GM21529 (cell line): ENCODE measurements around the gene ERGIC1.
"Not testable (repeated sequence)": the region's sequence is repeated elsewhere in the genome, so short reads cannot be mapped to it uniquely, and the experiment has no call there.

Source experiments
- ATAC-seq: cut with Tn5 transposase; IDR thresholded peaks from one replicate; pipeline ENCODE4 v1.9.1; 2021; ENCODE audit not compliant: unreplicated experiment

ERGIC1 gene

DNA sequence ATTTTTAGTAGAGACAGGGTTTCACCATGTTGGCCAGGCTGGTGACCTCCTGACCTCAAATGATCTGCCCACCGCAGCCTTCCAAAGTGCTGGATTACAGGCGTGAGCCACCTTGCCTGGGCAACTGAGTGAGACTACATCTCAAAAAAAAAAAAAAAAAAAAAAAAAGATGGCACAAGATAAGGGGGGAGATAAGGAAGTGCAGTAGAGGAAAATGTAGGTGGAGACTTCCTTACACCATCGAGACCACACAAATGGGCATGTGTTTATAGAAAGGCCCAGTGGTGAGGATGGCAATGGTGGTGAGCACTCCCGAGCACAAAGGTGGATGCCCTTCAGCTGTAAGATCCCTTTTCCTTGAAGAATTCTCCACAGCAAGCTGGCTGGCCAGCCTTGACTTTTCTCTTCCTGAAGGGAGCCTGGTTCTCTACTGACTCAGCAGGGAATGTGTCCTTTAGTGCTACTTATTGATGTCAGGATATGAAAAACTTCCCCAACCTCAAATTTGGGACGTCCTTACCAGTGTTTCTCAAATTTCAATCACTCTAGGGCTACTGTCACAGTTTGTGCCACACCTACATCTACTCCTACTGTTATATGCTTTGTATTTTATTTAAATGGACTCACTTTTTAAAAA lies 28.2 kb downstream of the ERGIC1 start:
- no peak for ATAC-seq

DNA sequence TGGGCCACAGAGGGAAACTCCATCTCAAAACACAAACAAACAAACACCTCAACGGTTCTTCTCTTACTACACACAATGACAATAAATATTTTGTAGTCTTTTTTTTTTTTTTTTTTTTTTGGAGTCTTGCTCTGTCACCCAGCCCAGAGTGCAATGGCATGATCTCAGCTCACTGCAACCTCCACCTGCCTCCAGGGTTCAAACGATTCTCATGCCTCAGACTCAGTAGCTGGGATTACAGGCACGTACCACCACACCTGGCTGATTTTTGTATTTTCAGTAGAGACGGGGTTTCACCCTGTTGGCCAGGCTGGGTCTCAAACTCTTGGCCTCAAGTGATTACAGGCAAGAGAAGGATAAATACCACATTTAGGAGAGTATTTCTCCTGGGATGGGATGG lies 30.1 kb downstream of the ERGIC1 start:
- not testable (repeated sequence) for ATAC-seq

DNA sequence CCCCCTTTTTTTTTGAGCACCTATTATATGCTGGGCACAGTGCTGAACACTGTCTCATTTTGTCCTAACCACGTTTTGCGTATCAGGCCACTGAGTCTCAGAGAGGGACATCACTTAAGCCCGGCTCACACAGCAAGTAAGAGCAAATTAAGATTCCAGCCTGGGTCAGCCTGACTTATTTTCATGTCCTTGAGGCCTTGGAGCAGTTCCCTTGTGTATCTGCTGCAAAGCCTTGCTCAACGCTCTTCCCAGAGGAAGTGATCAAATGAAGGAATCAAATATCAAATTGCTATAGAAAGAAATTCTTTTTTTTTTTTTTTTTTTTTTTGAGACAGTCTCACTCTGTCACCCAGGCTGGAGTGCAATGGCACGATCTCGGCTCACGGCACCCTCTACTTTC lies 30.7 kb downstream of the ERGIC1 start:
- ATAC-seq = no peak

DNA sequence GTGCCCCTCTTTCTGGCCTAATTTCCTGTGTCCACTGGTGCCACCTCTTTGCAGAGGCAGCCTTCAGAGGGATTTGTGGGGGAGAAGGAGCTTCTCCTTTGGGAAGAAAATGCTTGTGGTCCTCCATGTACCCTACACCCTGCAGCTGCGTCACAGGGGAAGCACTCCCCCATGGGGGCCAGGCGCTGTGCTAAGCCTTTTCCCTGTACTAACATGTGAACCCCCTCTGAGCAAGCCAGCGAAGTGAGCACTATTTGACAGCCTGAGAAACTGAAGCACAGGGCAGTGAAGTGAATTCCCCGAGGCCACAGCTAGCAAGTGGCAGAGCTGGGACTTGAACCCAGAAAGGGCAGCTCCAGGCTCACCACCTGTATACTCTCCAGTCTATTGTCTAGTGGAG lies 32.3 kb downstream of the ERGIC1 start:
- no peak for ATAC-seq

DNA sequence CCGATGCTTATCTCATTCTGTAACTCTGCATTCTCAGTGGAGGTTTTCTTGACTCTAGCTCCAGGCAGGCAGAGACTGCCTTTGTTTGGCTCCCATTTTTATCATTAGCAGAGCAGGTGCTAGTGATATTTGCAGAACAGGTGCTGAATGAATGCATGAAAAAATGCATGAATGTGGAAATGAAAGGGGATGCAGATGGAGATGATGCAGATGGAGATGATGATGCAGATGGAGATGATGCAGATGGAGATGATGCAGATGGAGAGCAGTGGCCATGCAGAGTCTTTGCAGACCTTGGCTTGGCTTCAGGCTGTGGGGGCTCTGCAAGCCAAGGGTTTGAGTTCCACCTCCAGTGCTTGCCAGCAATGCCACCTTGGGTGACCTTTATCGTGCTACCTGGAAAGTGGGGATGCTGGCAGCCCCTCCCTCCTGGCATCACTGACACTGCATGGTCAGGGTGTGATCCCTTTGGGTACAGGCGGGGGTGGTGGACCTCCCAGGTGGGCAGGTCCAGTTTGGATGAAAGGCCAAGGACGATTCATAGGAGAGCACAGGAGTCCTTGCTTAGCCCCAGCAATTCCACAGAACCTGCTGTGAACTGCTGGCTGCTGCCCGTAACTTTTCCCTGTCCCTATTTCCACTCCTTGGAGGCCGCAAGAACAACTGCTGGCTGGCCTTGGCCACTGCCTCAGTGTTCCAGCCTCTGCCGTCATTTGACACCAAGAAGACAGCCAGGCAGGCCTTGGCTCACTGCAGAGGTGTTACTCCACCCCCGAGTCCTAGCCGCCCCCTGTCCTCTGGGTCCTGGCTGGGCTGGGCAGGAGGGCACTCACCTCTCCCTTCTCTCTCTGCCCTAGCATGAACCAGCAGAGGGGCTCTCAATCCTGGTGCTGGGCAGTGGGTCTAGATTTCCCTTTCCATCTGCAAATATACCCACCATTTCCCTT lies 33.0 kb downstream of the ERGIC1 start:
- ATAC-seq = no peak

DNA sequence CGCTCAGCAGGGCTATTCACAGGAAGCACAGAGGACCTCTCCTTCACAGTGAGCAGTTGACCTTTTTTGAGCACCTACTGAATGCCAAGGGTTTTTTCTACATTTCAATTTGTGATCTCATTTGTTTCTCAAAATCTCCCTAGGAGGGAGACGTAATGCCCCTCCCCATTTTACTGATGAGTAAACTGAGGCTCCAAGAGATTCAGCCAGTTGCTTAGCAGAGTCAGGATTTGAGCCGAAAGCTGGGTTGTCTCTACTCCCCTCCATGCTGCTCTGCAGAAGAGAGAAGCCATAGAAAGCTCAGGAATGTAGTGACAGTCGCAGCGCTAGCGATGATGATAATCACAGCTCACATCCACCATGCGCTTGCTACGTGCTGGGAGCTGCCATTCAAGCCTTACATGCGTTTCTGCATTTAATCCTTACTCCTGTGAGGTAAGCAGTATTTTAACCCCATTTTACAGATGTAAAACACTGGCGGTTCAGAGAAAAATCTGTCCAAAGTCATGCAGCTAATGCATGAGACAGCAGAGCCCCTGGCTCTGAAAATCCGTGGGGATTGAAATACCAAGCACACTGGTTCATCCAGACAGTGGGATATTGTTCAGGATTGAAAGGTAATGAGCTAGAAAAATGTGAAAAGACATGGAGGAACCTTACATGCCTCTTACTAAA lies 33.8 kb downstream of the ERGIC1 start:
- ATAC-seq = no peak

DNA sequence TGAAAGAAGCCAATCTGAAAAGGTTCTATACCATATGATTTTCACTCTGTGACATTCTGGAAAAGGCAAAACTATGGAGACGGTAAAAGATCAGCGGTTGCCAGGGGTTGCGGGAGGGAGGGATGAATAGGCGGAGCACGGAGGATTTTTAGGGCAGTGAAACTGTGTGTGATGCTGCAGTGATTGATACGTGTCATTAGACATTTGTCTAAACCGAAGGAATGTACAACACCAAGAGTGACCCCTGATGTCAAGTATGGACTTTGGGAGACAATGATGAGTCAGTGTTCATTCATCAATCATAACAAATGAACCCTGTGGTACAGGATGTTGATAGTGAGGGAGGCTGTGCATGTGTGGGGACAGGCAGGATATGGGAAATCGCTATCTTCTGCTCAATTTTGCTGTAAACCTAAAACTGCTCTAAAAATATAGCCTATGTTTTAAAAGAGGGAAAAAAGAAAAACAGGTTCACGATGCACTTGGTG lies 34.4 kb downstream of the ERGIC1 start:
- no peak for ATAC-seq

DNA sequence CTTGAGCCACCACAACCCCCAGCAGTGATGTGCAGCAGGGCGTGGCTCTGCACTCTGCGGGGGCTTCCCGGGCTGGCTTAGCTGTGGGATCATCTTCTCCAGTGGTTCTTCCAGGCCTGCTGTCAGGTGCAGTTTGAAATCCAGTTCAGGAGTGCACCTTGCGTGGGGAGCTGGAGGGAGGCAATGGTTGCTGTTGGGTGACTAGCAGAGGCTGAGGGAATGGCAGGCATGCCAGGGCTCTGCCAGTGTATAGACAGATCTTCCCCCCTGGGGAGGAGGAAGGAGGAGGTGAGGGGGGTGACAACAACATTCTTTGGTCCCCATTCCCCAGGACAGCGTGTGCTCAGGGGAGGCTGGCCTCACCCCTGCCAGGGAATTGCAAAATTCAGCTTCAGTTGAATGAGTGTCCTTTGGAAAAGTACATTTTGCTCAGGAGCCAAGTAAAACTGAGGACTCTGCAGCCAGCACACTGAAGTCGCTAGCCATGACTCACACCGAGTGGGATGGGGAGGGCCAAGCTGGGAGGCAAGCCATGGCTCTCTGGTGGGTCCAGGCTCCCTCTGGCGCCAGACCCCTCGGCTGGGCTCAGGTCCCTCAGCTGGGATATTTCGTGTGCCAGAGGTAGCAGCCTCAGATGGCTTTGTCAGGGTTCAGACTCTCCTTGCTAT lies 35.0 kb downstream of the ERGIC1 start:
- ATAC-seq = no peak

DNA sequence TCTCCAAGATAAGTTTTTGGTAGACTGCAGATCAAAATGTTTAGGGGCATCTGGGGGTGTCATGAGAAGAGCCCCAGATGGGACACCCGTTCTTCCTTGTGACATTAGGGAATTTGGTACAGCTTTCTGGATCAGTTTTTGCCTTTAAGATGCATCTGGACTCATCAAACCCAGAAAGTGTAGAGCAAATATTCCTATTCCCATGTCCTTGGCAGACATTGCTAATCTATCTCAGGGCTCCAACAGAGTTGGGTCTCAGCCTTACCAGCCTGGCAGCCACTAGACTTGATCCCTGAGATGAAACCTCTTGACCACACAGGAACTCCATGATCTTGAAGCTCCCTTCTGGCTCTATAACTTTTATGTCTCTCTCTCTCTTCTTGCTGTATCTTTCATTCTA lies 35.6 kb downstream of the ERGIC1 start:
- no peak for ATAC-seq

DNA sequence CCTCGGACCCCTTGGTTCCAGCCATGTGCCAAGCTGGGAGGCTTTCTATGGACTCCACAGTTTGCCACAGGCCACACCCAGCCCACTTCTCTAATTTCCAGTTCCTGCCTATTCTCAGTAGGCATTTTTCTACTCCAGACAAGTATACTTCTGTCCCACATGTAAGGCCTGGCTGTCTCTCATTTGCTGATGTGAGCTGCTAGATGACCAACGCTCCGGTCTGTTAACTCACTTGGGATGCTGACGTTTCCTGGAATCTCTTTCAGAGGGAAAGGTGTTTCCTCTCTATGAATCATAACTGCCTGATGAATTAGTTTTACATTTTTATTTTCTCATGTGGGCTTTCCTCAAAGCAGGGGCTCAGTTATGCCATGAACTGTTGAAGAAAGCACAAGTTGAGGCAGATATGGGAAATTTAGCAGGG lies 36.3 kb downstream of the ERGIC1 start:
- ATAC-seq = no peak

DNA sequence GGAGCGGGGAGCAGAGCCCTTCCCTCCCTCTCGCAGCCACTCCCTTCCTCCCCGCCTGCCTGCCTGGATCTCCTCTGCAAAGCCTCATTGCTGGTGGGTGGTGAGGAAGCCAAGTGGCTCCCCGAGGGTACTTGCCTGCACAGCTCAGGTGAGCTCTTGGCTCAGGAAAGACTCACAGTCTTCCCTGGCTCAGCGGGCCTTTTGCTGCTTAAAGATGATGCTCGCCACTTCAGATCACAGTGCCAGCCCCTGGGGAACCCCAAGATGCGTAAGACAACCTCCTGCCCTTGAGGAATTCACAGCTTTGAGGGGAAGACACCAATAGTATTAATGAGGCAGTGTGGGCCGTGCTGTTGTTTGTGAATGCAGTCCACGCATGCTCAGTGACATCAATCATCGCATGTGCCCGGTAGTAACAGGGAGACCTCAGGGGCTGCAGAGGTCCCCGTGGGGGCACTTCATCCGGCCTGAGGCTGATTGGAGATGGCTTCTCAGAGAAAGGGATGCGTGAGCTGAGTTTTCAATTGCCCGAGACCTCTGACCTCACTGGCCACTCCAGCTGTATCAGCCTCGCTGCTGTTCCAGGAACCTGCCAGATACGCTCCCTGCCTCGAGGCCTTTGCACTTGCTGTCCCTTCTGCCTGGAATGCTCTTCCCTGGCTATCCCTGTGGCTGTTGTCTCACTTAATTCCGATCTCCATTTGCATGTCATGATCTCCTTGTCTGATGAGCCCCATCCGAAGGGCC lies 36.8 kb downstream of the ERGIC1 start:
- no peak for ATAC-seq

DNA sequence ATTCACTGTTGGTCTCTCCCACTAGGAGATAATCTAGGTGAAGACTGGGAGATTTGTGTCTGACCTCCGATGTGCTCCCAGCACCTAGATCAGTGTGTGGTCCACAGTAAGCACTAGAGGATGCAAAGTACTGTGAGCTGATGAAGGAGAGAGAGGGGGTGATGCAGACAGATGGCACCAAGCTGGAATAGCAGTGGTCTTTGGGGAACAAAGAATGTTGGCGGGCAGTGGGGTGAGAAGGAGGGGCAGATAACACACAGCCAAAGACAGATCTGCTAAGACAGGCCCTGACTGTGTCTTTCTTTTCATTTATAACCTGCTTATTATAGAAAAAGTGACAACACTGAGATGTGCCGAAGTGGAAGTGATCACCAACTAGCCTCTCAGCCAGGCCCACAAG lies 37.5 kb downstream of the ERGIC1 start:
- ATAC-seq = no peak

DNA sequence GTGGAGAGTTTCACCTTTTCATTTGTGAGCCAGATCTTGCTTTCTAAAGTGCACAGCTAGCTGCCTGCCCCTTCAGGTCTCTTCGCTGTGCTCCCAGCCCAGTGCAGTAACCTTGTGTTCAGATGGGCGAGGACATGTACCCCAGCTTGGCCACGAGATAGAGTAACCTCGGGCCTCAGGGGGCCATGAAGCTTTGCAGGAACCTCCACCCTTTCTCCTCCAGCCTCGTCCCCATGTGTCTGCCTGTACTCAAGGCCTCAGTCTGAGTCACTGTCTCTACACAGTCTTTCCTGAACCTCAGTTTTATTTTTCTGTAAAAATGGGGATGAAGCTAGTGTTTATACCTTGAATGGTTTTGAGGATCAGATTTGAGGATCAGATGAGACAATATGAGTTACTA lies 37.9 kb downstream of the ERGIC1 start:
- no peak for ATAC-seq

DNA sequence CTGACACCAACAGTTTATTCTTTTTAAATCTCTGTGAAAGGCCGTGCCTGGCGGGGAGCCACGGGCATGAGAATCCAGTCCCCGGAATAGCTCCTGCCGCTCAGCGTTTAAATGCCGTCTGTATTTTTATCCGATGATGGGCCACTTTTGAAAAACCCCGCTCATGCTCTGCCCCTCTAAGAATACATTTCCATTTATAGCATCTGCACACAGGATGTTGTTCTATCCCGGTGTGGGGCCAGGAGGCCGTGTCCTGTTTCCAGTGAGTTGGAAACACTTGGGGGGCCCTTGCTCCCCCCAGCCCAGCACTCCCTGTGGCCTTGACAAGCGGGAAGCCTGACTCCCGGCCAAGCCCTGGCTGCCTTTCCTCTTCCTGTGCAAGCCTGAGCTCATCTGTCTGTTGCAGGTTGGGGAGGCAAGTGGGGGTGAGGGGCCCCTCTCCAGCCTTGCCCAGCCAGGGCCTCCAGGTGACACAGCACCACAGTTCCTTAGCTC lies 39.0 kb downstream of the ERGIC1 start:
- no peak for ATAC-seq

DNA sequence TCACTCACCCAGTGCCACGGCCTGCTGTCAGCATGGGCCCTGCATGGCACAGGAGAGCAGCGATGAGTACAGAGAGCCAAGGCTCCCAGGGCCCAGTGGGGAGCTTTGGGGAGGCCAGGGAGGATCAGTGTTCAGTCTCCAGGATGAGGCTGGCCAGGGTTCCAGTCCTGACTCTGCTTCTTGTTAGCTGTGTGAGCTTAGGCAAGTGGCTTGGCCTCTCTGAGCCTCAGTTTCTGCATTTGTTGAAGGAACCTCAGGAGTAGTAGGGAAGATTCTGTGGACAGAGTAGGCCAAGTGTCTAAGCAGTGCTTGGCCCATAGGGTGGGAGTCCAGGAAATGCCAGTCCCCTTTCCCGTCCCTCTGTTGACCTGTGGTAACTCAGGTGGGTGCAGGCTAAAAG lies 39.5 kb downstream of the ERGIC1 start:
- no peak for ATAC-seq

DNA sequence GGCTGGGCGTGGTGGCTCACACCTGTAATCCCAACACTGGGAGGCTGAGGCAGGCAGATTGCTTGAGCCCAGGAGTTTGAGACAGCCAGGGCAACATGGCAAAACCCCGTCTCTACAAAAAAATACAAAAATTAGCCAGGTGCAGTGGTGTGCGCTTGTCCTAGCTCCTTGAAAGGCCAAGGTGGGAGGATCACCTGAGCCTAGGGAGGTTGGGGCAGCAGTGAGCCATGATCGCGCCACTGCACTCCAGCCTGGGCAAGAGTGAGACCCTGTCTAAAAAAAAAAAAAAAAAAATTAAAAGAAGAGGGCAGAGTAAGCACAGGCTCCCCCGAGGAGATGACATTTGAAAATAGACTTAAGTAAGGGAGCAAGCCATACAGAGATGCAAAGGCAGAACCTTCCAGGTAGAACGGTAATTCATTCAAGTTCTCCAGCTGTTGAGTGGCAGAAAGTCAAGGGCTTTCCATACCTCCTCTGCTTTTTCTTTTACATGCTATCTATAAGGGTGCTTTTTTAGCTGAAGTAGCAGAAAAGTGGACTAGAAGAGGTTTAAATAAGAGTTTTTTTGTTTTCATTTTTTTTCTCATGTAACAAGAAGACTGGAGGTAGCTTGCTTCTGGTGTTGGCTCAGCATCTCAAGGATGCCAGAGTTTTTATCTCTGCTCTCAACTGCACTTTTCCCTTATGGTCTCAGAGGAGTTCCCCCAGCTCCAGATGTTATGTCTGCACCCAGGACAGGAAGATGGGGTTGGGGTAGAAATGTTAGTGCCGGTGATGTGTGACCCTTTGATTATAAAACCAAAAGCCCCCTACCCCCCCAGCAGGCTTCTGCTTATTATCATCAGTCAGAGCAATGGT lies 40.8 kb downstream of the ERGIC1 start:
- no peak for ATAC-seq

DNA sequence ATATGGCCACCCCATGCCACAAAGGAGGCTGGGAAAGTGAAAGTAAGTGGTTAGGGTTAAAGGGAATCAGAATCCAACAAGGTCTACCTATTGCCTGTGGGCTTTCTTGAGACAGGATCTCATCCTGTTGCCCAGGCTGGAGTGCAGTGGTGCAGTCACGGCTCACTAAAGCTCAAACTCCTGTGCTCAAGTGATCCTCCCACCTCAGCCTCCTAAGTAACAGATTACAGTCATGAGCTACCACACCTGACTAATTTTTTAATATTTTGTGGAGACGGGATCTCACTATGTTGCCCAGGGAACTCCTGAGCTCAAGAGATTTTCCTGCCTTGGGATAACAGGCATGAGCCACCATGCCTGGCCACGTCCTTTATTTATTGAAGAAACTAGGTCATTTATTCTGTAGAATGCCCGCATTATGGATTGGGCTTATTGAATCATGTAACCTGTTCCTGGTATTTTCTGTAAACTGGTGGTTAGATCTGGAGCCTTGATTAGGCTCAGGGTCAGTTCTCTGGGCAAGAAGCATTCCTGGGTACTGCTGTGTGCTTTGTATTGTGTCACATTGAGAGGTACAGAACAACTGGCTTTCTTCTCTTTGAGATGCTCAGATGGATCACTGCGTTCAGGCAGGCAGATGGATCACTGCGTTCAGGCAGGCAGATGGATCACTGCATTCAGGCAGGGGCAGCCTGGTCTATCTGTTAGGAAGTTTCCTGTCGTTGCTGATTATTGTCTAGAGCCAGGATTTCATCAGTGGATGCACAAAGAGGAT lies 41.6 kb downstream of the ERGIC1 start:
- ATAC-seq = no peak

DNA sequence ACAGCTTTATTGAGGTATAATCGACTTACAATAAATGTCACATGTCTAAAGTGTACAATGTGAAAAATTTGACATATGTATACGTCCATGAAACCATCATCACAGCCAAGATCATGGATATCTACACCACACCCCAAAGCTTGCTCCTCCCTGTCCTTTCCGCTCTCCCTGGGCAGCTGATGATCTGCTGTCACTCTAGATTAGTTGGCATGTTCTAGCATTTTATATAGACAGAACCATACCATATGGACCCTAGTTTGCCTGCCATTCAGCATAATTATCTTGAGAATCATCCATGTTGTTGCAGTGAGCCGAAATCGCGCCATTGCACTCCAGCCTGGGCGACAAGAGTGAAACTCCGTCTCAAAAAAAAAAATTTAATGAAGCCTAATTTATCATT lies 42.5 kb downstream of the ERGIC1 start:
- ATAC-seq = no peak
